Right atrium auricular region (tissue), 2 donors: Measurements from ENCODE around the gene NTRK3. TPM values are rescaled to one million over a fixed set of nuclear protein-coding genes. Genes with fewer than 3 reads are reported as not detected.

Source experiments
- DNase-seq: peaks from one replicate; pipeline ENCODE4 v3.0.0-alpha.2; 2019; ENCODE audit warnings: low spot score
- H3K27ac ChIP-seq, 2 donors: fragments of 200-600 bp; sonication (generic); 1 replicate in 1 of 2; 2 replicates in 1 of 2; pipeline ENCODE4 v1.5.1; 2016 to 2019
- H3K27me3 ChIP-seq, 2 donors: fragments of 200-600 bp; sonication (generic); one replicate each; pipeline versions ENCODE4 v1.5.1 to v1.6.0; 2017 to 2019
- H3K36me3 ChIP-seq: fragments of 200-600 bp; sonication (generic); one replicate; pipeline ENCODE4 v1.5.1; 2016
- H3K4me1 ChIP-seq, 2 donors: fragments of 200-600 bp; sonication (generic); one replicate each; pipeline versions ENCODE4 v1.5.1 to v1.6.0; 2017 to 2019
- H3K4me3 ChIP-seq, 2 donors: fragments of 200-600 bp; sonication (generic); 1 replicate in 1 of 2; 2 replicates in 1 of 2; pipeline ENCODE4 v1.5.1; 2017 to 2019; ENCODE audit warnings: mild to moderate bottlenecking in 1 of 2, moderate library complexity in 1 of 2
- H3K9me3 ChIP-seq, 2 donors: fragments of 200-600 bp; sonication (generic); one replicate each; pipeline ENCODE4 v1.5.1; 2019
- total RNA-seq, 2 donors: library from RNA; depleted of rRNA; stranded (reverse); fragments of >200 nt; gene quantifications; one replicate each; pipeline ENCODE4 v1.1.0, GENCODE V29; 2016
- TF ChIP-seq, protein P1 (sequence below), 2 donors: fragments of 200-600 bp; sonication (generic); IDR thresholded peaks; one replicate each; pipeline ENCODE4 v1.5.1; 2019; ENCODE audit warnings: antibody characterized with exemption in 2 of 2

Gene NTRK3
- total RNA-seq, 2 donors from 2014 or later: 1.5 to 4.5 TPM

DNA sequence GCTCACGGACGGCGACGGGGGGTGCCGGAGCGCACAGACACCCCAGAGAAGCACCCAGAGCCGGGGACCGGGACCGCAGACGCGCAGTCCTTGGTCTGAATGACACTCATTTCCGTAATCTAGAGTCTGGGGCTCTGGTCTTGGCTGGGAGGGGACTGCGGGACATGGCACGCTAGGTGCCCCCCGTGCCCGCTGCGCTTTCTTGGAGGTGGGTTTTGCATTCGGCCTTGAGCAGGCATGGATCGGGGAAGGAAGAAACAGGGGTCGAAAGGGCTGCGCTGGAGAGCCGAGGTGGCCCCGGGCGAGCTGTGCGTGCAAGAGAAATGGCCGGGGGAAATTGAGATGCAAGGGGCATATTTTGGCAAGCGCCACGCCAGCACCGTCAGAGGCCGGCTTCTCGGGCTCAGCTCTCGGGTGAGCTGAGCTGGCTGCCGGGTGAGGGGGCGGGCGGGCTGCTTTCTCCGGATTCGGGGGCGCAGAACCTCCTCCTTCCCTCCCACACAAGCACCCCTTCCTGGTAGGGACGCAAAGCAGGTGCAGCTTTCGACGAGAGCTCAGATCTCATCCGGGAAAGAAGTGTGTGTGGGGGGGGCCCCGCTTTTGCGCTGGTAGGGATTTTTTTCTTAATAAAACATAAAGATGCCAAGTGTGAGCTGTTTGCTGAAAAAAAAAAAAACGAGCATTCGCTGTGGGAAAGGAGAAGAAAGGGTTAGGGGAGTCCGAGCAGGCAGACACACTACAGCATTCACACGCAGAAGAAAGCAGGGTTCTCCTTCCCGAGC, 963 bp upstream of the NTRK3 start:
- peaks cover 0 to 36% of the 10 kb centered on the region in 2 donors for H3K4me1 ChIP-seq
- peak overlapping the region; percentile 38 to 55 for H3K4me3 ChIP-seq
- no peaks in the 10 kb centered on the region for H3K36me3 ChIP-seq
- H3K9me3 ChIP-seq: no peaks in the 10 kb centered on the region
- TF ChIP-seq, protein P1, sequence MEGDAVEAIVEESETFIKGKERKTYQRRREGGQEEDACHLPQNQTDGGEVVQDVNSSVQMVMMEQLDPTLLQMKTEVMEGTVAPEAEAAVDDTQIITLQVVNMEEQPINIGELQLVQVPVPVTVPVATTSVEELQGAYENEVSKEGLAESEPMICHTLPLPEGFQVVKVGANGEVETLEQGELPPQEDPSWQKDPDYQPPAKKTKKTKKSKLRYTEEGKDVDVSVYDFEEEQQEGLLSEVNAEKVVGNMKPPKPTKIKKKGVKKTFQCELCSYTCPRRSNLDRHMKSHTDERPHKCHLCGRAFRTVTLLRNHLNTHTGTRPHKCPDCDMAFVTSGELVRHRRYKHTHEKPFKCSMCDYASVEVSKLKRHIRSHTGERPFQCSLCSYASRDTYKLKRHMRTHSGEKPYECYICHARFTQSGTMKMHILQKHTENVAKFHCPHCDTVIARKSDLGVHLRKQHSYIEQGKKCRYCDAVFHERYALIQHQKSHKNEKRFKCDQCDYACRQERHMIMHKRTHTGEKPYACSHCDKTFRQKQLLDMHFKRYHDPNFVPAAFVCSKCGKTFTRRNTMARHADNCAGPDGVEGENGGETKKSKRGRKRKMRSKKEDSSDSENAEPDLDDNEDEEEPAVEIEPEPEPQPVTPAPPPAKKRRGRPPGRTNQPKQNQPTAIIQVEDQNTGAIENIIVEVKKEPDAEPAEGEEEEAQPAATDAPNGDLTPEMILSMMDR (IDR thresholded peaks at IDR 0.05): no peak
- no peak overlapping the region for H3K27ac ChIP-seq
- H3K27me3 ChIP-seq: peaks cover 0 to 3% of the 10 kb centered on the region in 2 donors
- no peak for DNase-seq

DNA sequence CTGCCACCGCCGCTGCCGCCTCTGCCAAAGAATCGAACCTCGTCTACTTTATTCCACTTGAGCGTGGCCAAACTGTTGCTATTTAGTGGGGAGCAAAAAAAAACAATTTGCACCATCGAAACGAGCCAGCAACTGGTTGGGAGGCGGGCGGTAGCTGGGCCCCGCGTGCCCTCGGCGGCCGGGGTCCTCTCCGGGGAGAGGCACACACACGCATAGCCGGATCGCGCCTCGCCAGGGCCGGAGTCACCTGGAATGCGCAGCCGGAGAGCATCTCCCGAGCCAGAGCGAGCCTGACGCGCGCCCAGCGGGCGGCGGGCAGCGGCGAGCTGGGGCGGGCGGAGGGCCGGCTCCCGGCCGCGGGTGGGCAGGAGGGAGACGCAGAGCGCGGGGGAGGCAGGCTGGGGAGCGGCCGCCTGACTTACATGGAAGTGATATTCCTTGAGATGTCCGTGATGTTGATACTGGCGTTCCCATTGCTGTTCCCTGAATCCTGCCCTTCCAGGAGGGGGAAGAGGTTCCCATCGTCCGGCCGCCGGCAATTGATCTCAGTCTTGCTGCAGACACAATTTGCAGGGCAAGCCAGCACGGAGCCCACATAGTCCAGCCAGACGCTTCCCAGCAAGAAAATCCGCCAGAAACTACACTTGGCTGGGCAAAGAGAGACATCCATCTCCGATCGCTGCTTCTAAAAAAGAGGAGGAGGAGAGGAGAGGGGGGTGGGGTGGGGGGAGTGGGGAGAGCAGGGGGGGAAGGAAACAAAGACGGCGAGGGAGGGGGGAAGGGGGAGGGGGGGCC, 858 bp downstream of the NTRK3 start:
- TF ChIP-seq, protein P1 (IDR thresholded peaks at IDR 0.05): no peak
- Histone ChIP-seq H3K4me3 (peak overlapping the region; percentile 38 to 55), H3K36me3 (no peaks in the 10 kb centered on the region), H3K27me3 (peaks cover 0 to 3% of the 10 kb centered on the region in 2 donors), H3K4me1 (peaks cover 0 to 36% of the 10 kb centered on the region in 2 donors), H3K9me3 (no peaks in the 10 kb centered on the region), H3K27ac (peak overlapping the region in 1 of 2 donors; percentile 43)
- no peak for DNase-seq

DNA sequence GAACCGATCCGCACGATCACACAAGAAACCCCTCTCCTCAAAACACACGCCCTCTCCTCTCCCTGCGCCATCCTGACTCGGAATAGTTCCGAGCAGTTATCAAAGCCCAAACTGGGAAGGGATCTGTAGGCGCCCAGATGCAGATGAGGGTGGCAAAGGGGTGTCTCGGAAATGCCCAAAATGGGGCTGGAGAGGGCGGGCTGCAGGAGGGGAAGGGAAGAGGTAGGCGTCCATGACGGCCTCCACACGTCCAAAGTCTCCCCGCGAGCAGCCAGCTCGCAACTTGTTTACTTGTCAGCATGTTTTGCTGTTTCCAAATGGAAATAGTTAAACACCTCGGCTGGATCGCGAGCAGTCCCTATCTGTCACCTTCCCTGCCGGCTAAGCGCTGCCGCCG, 1.5 kb downstream of the NTRK3 start:
- Histone ChIP-seq H3K27me3 (peaks cover 0 to 3% of the 10 kb centered on the region in 2 donors), H3K36me3 (no peaks in the 10 kb centered on the region), H3K9me3 (no peaks in the 10 kb centered on the region), H3K4me3 (peak overlapping the region; percentile 10 to 55), H3K4me1 (peaks cover 0 to 36% of the 10 kb centered on the region in 2 donors), H3K27ac (peak overlapping the region in 1 of 2 donors; percentile 43)
- DNase-seq: no peak
- TF ChIP-seq, protein P1 (IDR thresholded peaks at IDR 0.05): no peak

DNA sequence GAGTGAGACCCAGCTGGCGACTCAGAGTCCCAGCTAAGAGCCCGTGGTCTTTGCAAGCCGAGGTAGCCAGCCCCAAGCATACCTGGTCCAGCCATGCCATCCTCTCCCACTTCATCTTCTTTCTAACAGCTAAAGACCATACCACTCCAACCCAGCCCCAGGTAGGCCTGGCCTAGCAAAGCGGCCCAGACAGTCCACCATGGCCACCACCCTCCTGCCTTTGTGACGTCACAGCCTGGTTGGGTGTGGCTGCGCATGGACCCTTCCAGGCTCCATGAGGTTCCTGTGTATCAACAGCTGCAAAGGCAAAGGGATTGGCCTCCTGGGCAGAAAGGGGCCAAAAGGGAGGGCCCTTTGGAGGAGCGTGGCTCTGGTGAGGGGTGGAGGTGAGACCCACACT, 4.1 kb downstream of the NTRK3 start:
- DNase-seq: no peak
- TF ChIP-seq, protein P1 (IDR thresholded peaks at IDR 0.05): no peak
- H3K27ac ChIP-seq: no peak overlapping the region
- no peaks in the 10 kb centered on the region for H3K9me3 ChIP-seq
- H3K4me3 ChIP-seq: no peak overlapping the region
- peaks cover 0 to 28% of the 10 kb centered on the region in 2 donors for H3K4me1 ChIP-seq
- no peaks in the 10 kb centered on the region for H3K36me3 ChIP-seq
- H3K27me3 ChIP-seq: peaks cover 0 to 2% of the 10 kb centered on the region in 2 donors

DNA sequence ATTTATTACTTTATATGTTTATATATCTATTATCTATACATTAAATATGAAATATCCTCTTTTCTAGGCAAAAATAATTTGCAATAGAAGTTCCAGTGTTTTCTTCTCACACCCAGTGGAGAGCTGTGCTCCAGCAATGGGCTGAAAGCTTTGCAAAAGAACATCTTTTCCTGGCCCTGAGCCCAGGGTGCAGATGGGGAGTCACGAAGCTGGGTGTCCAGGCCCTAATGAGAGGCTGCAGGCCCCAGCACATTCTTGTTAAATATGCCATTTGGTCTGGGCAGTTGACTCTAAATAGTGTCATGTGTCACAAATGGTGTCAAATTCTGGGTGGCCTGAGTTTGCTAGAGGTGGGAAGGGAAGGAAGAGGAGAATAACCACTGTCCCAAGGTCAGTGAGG, 5.7 kb downstream of the NTRK3 start:
- Histone ChIP-seq H3K36me3 (no peaks in the 10 kb centered on the region), H3K9me3 (no peaks in the 10 kb centered on the region), H3K4me1 (peaks cover 0 to 25% of the 10 kb centered on the region in 2 donors), H3K4me3 (no peak overlapping the region), H3K27ac (no peak overlapping the region), H3K27me3 (no peaks in the 10 kb centered on the region)
- TF ChIP-seq, protein P1 (IDR thresholded peaks at IDR 0.05): no peak
- no peak for DNase-seq
